Inferior parietal cortex (tissue), 1 donor: ENCODE measurements around the gene TMEM135.
"Not testable (repeated sequence)": the region's sequence is repeated elsewhere in the genome, so short reads cannot be mapped to it uniquely, and the experiment has no call there.

Source experiments
- DNase-seq: peaks from one replicate; pipeline ENCODE4 v3.0.0-alpha.2; 2016; ENCODE audit errors: extremely low spot score

The TMEM135 gene

DNA sequence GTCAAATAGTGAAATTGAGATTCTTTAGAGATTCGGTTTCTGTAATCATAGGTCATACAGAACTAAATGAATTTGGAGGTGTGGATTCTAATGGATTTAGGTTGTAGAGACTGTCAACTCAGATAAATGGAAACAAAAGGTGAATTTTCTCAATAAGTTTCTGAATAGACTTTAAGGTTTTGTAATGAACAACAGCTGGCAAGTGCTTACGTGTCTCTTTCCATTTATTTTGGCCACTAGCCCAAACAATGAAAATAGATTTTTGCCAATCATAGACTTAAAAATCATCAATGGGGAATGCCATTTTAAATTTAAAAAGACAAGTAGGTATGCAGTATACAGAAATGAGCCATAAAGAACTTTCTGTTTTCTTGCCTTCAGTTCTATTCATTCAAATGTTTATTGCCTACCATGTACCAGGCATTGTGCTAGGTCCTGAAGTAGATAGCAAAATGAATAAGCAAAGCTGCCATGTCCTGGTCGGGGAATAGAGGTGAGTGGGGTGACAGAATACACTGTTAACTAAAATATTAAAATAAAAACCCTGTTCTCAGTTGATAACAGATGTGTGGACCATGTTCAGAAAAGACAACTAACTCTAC lies 16.9 kb upstream of the TMEM135 start:
- no peak for DNase-seq

GRCh38 chr11:87022254-87022653 lies 15.5 kb upstream of the TMEM135 start:
- no peak for DNase-seq

- no peak for DNase-seq
Observed at GRCh38 chr11:87022738-87023137, 15.0 kb upstream of the TMEM135 start.

DNA sequence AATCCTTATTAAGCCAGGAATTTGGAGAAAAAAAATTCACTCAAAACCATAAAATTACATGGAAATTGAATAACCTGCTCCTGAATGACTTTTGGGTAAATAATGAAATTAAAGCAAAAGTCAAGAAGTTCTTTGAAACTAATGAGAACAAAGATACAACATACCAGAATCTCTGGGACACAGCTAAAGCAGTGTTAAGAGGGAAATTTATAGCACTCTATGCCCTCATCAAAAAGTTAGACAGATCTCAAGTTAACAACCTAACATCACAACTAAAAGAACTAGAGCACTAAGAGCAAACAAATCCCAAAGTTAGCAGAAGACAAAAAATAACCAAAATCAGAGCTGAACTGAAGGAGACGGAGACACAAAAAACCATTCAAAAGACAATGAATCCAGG lies 11.3 kb upstream of the TMEM135 start:
- not testable (repeated sequence) for DNase-seq

GRCh38 chr11:87030458-87031054 lies 7.2 kb upstream of the TMEM135 start:
- no peak for DNase-seq

- no peak for DNase-seq
Observed at GRCh38 chr11:87031433-87032170, 6.1 kb upstream of the TMEM135 start.

- no peak for DNase-seq
Observed at GRCh38 chr11:87033561-87033960, 4.2 kb upstream of the TMEM135 start.

DNA sequence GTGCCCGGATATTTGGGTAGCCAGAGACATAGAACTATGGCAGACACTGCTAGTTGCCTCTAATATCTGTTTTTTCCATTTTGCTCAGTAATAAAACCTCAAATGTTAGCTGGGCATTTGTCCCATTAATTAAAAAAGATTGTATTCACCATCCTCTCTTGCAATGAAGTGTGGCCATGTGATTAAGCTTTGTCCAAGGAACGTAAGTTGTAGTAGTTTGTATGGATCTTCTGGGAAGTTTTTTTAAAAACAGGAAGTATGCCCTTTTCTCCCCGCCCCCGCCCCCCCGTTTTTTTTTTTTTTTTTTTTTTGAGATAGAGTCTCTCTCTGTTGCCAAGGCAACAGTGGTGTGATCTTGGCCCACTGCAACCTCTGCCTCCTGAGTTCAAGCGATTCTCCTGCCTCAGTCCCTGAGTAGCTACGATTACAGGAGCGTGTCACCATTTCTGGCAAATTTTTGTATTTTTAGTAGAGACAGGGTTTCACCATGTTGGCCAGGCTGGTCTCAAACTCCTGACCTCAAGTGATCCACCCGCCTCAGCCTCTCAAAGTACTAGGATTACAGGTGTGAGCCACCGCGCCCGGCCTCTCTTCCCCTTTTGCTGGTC lies 1.7 kb upstream of the TMEM135 start:
- DNase-seq = no peak

DNA sequence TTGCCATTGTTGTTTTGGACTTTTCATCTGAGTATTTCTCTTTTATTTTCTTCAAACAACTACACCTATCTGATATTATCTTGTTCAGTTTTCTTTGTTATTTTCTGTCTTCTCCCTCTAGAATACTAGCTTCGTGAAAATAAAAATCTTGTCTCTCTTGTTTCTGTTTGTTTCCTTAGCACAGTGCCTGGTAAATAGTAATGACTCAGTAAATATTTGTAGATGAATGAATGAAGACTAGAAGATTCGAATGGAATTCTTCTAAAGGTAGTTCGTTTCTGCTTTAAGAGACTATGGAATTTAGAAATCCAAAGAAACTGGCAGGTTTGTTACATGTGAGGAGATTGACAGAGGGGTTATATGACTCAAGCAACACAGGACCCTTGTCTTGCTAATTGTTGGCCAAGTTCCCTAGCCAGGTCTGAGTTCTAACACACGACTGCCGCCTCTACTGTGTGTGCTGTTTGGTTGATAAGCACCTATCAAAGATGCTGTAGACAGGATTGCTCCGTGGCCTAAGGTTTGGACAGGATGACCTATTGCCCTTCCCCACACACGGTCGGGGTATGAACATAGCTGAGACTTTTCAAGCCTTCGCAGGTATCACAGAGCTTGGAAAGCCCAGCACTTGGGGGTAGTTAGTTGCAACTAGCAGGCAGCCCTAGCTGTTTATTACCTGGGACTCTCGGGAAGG lies 831 bp upstream of the TMEM135 start:
- no peak for DNase-seq

- no peak for DNase-seq
Observed at GRCh38 chr11:87038235-87038977, 672 bp downstream of the TMEM135 start.

GRCh38 chr11:87039371-87039770 lies 1.6 kb downstream of the TMEM135 start:
- DNase-seq = no peak

GRCh38 chr11:87043894-87044293 lies 6.2 kb downstream of the TMEM135 start:
- no peak for DNase-seq

DNA sequence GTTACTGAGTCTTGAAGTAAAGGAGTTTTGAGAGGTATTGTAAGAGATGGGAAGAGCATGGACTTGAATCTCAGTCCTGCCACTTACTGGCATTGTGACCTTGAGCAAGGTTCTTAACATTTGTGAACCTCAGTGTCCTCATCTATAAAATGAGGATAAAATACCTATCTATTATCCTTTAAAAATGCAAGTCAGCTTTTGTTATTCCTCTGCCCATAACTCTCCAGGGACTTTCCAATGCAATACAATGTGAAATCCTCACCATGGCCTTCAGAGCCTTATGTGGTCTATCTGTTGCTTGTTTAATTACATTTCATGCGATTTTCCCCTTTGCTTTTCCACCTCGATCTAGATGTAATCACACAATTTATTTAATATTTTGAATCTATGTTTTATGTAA lies 9.1 kb downstream of the TMEM135 start:
- DNase-seq = no peak

GRCh38 chr11:87056091-87056490 lies 18.4 kb downstream of the TMEM135 start:
- no peak for DNase-seq

- no peak for DNase-seq
Observed at GRCh38 chr11:87057749-87058148, 20.0 kb downstream of the TMEM135 start.

GRCh38 chr11:87059596-87060390 lies 22.1 kb downstream of the TMEM135 start:
- no peak for DNase-seq

DNA sequence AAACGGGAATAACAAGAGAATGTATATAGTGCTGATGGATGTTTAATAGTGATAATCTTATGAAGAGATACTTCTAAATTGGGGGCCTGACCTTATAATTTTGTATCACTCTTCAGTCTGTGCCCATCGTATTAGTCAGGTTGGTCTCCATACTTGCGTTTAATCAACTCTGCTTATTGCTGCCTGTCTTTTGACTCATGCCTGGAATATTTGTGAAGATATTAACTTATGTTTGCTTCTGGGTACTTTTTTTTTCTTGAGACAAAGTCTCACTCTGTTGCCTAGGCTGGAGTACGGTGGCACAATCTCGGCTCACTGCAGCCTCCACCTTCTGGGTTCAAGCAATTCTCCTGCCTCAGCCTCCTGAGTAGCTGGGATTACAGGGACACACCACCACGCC lies 24.0 kb downstream of the TMEM135 start:
- no peak for DNase-seq

- DNase-seq = no peak
Observed at GRCh38 chr11:87063982-87064381, 26.2 kb downstream of the TMEM135 start.

DNA sequence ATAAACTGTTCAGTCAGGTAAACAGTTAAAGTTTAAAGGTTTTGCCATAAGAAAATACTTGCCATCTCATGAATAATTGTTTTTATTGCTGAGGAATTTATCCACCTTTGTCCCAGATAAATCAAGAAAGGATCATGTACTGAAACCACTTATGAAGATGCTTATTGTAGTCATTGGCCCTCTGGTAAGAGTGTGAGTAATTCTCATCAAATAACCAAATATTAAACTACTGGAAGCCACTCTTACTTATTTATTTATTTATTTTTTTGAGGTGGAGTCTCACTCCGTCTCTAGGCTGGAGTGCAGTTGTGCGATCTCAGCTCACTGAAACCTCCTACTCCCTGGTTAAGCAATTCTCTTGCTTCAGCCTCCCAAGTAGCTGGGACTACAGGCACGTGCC lies 35.1 kb downstream of the TMEM135 start:
- DNase-seq = no peak

DNA sequence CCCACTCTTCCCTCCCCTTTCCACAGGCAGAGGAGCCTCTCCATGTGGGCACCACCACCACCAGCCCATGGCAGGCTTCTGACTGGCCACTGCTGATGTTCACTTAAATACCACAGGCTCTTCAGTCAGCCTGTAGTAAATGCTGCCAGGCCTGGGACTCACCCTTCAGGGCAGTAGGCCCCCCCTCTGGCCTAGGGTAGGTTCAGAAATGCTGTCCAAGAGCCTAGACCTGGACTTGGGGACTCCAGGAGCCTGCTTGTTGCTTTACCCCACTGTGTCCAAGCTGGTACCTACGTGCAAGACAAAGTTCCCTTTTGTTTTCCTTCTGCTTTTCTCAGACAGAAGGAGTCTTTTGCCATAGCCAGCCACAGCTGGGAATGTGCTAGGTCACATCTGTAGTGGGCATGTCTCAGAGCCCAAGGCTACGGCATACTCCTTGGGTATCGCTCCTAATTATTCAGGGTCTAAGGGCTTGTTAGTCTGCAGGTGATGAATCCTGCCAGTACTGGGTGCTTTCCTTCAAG lies 38.6 kb downstream of the TMEM135 start:
- DNase-seq = no peak
